HepG2 (cell line): ENCODE results near the gene GGA1. TPM values are rescaled to one million over a fixed set of nuclear protein-coding genes. Genes with fewer than 3 reads are reported as not detected.
A peak's percentile ranks its signal among the peaks of the same experiment; 100 is the strongest.

Experiments used
- ATRX ChIP-seq: sonication (generic); formaldehyde crosslinking; IDR thresholded peaks from 2 replicates; pipeline ENCODE4 v1.4.0; 2020; ENCODE audit warnings: missing genetic modification reagents, borderline replicate concordance
- CBX5 ChIP-seq: sonication (generic); formaldehyde crosslinking; IDR thresholded peaks from 2 replicates; pipeline ENCODE4 v1.4.0; 2020; ENCODE audit warnings: missing genetic modification reagents, borderline replicate concordance
- DPF2 ChIP-seq: sonication (generic); formaldehyde crosslinking; IDR thresholded peaks from 2 replicates; pipeline ENCODE4 v1.4.0; 2020; ENCODE audit warnings: mild to moderate bottlenecking, low read depth, missing genetic modification reagents, borderline replicate concordance
- FLYWCH1 ChIP-seq: sonication (generic); formaldehyde crosslinking; IDR thresholded peaks from 2 replicates; pipeline ENCODE4 v1.8.1; 2023; ENCODE audit warnings: mild to moderate bottlenecking, missing genetic modification reagents
- ISX ChIP-seq: sonication (generic); formaldehyde crosslinking; conservative IDR thresholded peaks from 2 replicates; pipeline ENCODE4 v1.5.0; 2020; ENCODE audit warnings: missing genetic modification reagents
- KDM3A ChIP-seq: IDR thresholded peaks from 2 replicates; pipeline ENCODE4 v1.6.1; 2018; ENCODE audit warnings: low read depth, missing compliant biosample characterization
- KDM5B ChIP-seq: sonication (generic); formaldehyde crosslinking; IDR thresholded peaks from 2 replicates; pipeline ENCODE4 v1.4.0; 2020; ENCODE audit warnings: missing genetic modification reagents, mild to moderate bottlenecking, borderline replicate concordance
- MTF2 ChIP-seq: sonication (generic); formaldehyde crosslinking; IDR thresholded peaks from 2 replicates; pipeline ENCODE4 v1.5.0; 2020; ENCODE audit warnings: missing genetic modification reagents, borderline replicate concordance
- PLRG1 ChIP-seq: fragments of 450-650 bp; conservative IDR thresholded peaks from 2 replicates; pipeline ENCODE4 v1.6.1; 2016
- RFXANK ChIP-seq: IDR thresholded peaks from 2 replicates; pipeline ENCODE4 v1.6.1; 2016
- RNF219 ChIP-seq: sonication (generic); formaldehyde crosslinking; IDR thresholded peaks from 2 replicates; pipeline ENCODE4 v1.5.0; 2020; ENCODE audit warnings: mild to moderate bottlenecking, missing genetic modification reagents
- SP2 ChIP-seq: sonication (generic); formaldehyde crosslinking; IDR thresholded peaks from 2 replicates; pipeline ENCODE4 v1.5.1; 2020; ENCODE audit warnings: mild to moderate bottlenecking, missing genetic modification reagents
- THAP7 ChIP-seq: sonication (generic); formaldehyde crosslinking; IDR thresholded peaks from 2 replicates; pipeline ENCODE4 v1.8.1; 2023; ENCODE audit warnings: mild to moderate bottlenecking, missing genetic modification reagents
- THRA ChIP-seq: sonication (generic); formaldehyde crosslinking; IDR thresholded peaks from 2 replicates; pipeline ENCODE4 v1.4.0; 2020; ENCODE audit warnings: missing genetic modification reagents, borderline replicate concordance
- THYN1 ChIP-seq: sonication (generic); formaldehyde crosslinking; IDR thresholded peaks from 2 replicates; pipeline ENCODE4 v1.8.1; 2023; ENCODE audit warnings: low read depth, mild to moderate bottlenecking, moderate library complexity, missing genetic modification reagents, borderline replicate concordance
- ZBTB1 ChIP-seq: sonication (generic); formaldehyde crosslinking; IDR thresholded peaks from 2 replicates; pipeline ENCODE4 v1.4.0; 2020; ENCODE audit warnings: missing genetic modification reagents, borderline replicate concordance
- ZBTB20 ChIP-seq: sonication (generic); formaldehyde crosslinking; IDR thresholded peaks from 2 replicates; pipeline ENCODE4 v1.8.1; 2023; ENCODE audit warnings: missing genetic modification reagents, low read depth, mild to moderate bottlenecking, borderline replicate concordance
- ZNF333 ChIP-seq: sonication (generic); formaldehyde crosslinking; IDR thresholded peaks from 2 replicates; pipeline ENCODE4 v1.4.0; 2020; ENCODE audit warnings: mild to moderate bottlenecking, missing genetic modification reagents, borderline replicate concordance
- ZNF33A ChIP-seq: sonication (generic); formaldehyde crosslinking; IDR thresholded peaks from 2 replicates; pipeline ENCODE4 v1.5.1; 2020; ENCODE audit warnings: missing genetic modification reagents, mild to moderate bottlenecking, moderate library complexity, borderline replicate concordance
- ZNF460 ChIP-seq: sonication (generic); formaldehyde crosslinking; IDR thresholded peaks from 2 replicates; pipeline ENCODE4 v1.5.1; 2020; ENCODE audit warnings: missing genetic modification reagents, mild to moderate bottlenecking, borderline replicate concordance
- ZNF589 ChIP-seq: sonication (generic); formaldehyde crosslinking; conservative IDR thresholded peaks from 2 replicates; pipeline ENCODE4 v1.8.0; 2022; ENCODE audit warnings: mild to moderate bottlenecking, moderate library complexity, missing genetic modification reagents
- polyA plus RNA-seq, 8 experiments: library from polyadenylated mRNA; depleted of rRNA in 3 of 8; stranded (reverse) in 7 of 8; unstranded in 1 of 8; fragments of >200 nt; fragmentation: Illumina TruSeq in 4 of 8; extraction: Trizol in 4 of 8; gene quantifications; 2 replicates each; pipeline versions ENCODE4 v1.2.1 to v1.2.3, GENCODE V29; 2011 to 2016; ENCODE audit warnings: low read depth in 4 of 8, missing spikeins in 1 of 8, mixed read lengths in 1 of 8; ENCODE audit not compliant: insufficient read depth in 1 of 8
- total RNA-seq, 5 experiments: library from RNA; depleted of rRNA; stranded (reverse); fragments of >200 nt; fragmentation: Illumina TruSeq; extraction: Trizol; gene quantifications; 2 replicates each; pipeline ENCODE4 v1.2.3, GENCODE V29; 2016; ENCODE audit warnings: low read depth in 1 of 5
- TF ChIP-seq, protein P1 (sequence below): sonication (generic); formaldehyde crosslinking; IDR thresholded peaks from 2 replicates; pipeline ENCODE4 v1.9.0; 2022; ENCODE audit warnings: missing genetic modification reagents, mild to moderate bottlenecking, borderline replicate concordance
- TF ChIP-seq, protein P2 (sequence below): sonication (generic); formaldehyde crosslinking; IDR thresholded peaks from 2 replicates; pipeline ENCODE4 v1.4.0; 2020; ENCODE audit warnings: mild to moderate bottlenecking, missing genetic modification reagents

The GGA1 gene
- total and polyA plus RNA-seq, 2 of the 13 experiments (the other 11 are each of a cell fraction or from before 2014, with no cell fraction given) = 29.1 to 87.2 TPM

DNA sequence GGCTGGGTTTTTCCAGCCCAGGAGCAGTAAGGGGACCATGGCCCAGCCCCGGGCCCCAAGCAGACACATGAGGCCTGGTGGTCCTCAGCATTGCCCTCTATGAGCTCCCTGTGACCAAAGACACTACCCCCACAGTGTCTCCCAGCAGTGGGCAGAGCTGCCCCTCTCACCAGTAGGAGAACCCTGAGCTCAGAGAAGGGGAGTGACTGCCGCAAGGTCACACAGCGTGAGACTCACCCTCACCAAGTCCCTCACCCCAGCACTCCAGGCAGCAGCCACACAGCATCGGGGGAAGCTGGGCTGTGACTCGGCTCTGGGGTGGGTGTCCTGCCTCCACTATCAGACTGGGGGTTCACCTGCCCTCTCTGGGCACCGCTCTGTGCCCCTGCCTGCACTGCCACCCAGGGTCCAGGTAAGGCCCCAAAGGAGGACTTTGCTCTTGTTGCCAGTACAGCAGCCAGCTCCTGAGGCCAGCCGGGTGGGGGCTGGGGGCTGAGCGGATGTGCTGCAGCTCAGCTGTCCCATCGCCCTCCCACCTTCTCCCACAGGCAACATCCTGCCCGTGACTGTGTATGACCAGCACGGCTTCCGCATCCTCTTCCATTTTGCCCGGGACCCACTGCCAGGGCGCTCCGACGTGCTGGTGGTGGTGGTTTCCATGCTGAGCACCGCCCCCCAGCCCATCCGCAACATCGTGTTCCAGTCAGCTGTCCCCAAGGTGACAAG lies 23.0 kb downstream of the GGA1 start (continued):
- TF ChIP-seq DPF2 (CRISPR knock-in tag) (peak; percentile 76), RNF219 (no peak), THRA (CRISPR knock-in tag) (no peak; the same call in 1 of the 2 replicates), CBX5 (CRISPR knock-in tag) (no peak; the same call in 1 of the 2 replicates), KDM5B (CRISPR knock-in tag) (no peak), KDM3A (peak; percentile 2; the same call in 1 of the 2 replicates), ZBTB20 (CRISPR knock-in tag) (0 out of 2 replicates have a peak, but pooled peaks have one; percentile 45), MTF2 (CRISPR knock-in tag) (no peak), PLRG1 (no peak), ZNF33A (CRISPR knock-in tag) (no peak), ATRX (CRISPR knock-in tag) (no peak), ZNF333 (CRISPR knock-in tag) (no peak), RFXANK (CRISPR knock-in tag) (no peak), SP2 (no peak), ZNF460 (CRISPR knock-in tag) (no peak), ZNF589 (CRISPR knock-in tag) (no peak), FLYWCH1 (CRISPR knock-in tag) (no peak), ISX (no peak), THYN1 (CRISPR knock-in tag) (no peak), ZBTB1 (CRISPR knock-in tag) (no peak), THAP7 (CRISPR knock-in tag) (no peak)
- TF ChIP-seq, protein P1, sequence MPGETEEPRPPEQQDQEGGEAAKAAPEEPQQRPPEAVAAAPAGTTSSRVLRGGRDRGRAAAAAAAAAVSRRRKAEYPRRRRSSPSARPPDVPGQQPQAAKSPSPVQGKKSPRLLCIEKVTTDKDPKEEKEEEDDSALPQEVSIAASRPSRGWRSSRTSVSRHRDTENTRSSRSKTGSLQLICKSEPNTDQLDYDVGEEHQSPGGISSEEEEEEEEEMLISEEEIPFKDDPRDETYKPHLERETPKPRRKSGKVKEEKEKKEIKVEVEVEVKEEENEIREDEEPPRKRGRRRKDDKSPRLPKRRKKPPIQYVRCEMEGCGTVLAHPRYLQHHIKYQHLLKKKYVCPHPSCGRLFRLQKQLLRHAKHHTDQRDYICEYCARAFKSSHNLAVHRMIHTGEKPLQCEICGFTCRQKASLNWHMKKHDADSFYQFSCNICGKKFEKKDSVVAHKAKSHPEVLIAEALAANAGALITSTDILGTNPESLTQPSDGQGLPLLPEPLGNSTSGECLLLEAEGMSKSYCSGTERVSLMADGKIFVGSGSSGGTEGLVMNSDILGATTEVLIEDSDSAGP = peak; percentile 85
- TF ChIP-seq, protein P2, sequence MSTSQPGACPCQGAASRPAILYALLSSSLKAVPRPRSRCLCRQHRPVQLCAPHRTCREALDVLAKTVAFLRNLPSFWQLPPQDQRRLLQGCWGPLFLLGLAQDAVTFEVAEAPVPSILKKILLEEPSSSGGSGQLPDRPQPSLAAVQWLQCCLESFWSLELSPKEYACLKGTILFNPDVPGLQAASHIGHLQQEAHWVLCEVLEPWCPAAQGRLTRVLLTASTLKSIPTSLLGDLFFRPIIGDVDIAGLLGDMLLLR (CRISPR knock-in tag) = no peak
